WERI-Rb-1 (cell line): ENCODE results near the gene MAS1.

Source experiments
- DNase-seq: peaks from one replicate; pipeline ENCODE4 v3.0.0-alpha.2; 2020
- H3K27ac ChIP-seq: fragments of 250-450 bp; sonication (Bioruptor Pico); 2 replicates; pipeline ENCODE4 v1.5.1; 2020; ENCODE audit warnings: mild to moderate bottlenecking, moderate library complexity
- H3K27me3 ChIP-seq: fragments of 250-450 bp; sonication (Bioruptor Pico); 2 replicates; pipeline ENCODE4 v1.5.1; 2021; ENCODE audit warnings: mild to moderate bottlenecking, low read depth, moderate library complexity; ENCODE audit not compliant: insufficient read depth, severe bottlenecking
- H3K36me3 ChIP-seq: fragments of 250-450 bp; sonication (Bioruptor Pico); 2 replicates; pipeline ENCODE4 v1.5.1; 2020; ENCODE audit warnings: mild to moderate bottlenecking, moderate library complexity
- H3K4me3 ChIP-seq: 2 replicates; pipeline ENCODE4 v1.5.1; 2011; ENCODE audit warnings: low read depth, mild to moderate bottlenecking, control low read depth, low read length
- H3K9me3 ChIP-seq: fragments of 250-450 bp; sonication (Bioruptor Pico); 2 replicates; pipeline ENCODE4 v1.5.1; 2021; ENCODE audit warnings: mild to moderate bottlenecking, moderate library complexity; ENCODE audit not compliant: severe bottlenecking
- CTCF ChIP-seq: IDR thresholded peaks from 2 replicates; pipeline ENCODE4 v1.5.1; 2011; ENCODE audit warnings: low read depth, mild to moderate bottlenecking, control low read depth, inconsistent platforms, low read length

Gene MAS1

GRCh38 chr6:159884720-159885119, 6.1 kb upstream of the MAS1 start:
- H3K4me3 ChIP-seq: no peak overlapping the region
- H3K27me3 ChIP-seq: peaks cover 16% of the 10 kb centered on the region
- no peaks in the 10 kb centered on the region for H3K9me3 ChIP-seq
- H3K36me3 ChIP-seq: no peaks in the 10 kb centered on the region
- TF ChIP-seq CTCF: no peak
- H3K27ac ChIP-seq: no peak overlapping the region
- DNase-seq: no peak

GRCh38 chr6:159886270-159886669, 4.5 kb upstream of the MAS1 start:
- no peak overlapping the region for H3K4me3 ChIP-seq
- no peak for DNase-seq
- TF ChIP-seq CTCF: no peak
- no peaks in the 10 kb centered on the region for H3K36me3 ChIP-seq
- H3K27ac ChIP-seq: no peak overlapping the region
- H3K27me3 ChIP-seq: peaks cover 27% of the 10 kb centered on the region
- no peaks in the 10 kb centered on the region for H3K9me3 ChIP-seq

- DNase-seq: no peak
- Histone ChIP-seq H3K4me3 (no peak overlapping the region), H3K9me3 (no peaks in the 10 kb centered on the region), H3K27ac (no peak overlapping the region), H3K36me3 (no peaks in the 10 kb centered on the region), H3K27me3 (peaks cover 33% of the 10 kb centered on the region)
- no peak for TF ChIP-seq CTCF
Observed at GRCh38 chr6:159887146-159887545, 3.6 kb upstream of the MAS1 start.

- Histone ChIP-seq H3K27me3 (peaks cover 39% of the 10 kb centered on the region), H3K9me3 (no peaks in the 10 kb centered on the region), H3K36me3 (no peaks in the 10 kb centered on the region), H3K27ac (no peak overlapping the region), H3K4me3 (no peak overlapping the region)
- no peak for DNase-seq
- TF ChIP-seq CTCF: no peak
Observed at GRCh38 chr6:159887761-159888160, 3.0 kb upstream of the MAS1 start.

- H3K27ac ChIP-seq: no peak overlapping the region
- no peak for DNase-seq
- H3K27me3 ChIP-seq: peaks cover 47% of the 10 kb centered on the region
- no peak overlapping the region for H3K4me3 ChIP-seq
- TF ChIP-seq CTCF: no peak
- no peaks in the 10 kb centered on the region for H3K9me3 ChIP-seq
- H3K36me3 ChIP-seq: no peaks in the 10 kb centered on the region
Observed at GRCh38 chr6:159890201-159890600, 587 bp upstream of the MAS1 start.

- Histone ChIP-seq H3K27ac (no peak overlapping the region), H3K36me3 (no peaks in the 10 kb centered on the region), H3K27me3 (peaks cover 47% of the 10 kb centered on the region), H3K4me3 (no peak overlapping the region), H3K9me3 (no peaks in the 10 kb centered on the region)
- DNase-seq: peak; percentile 16
- TF ChIP-seq CTCF: no peak
Observed at GRCh38 chr6:159892053-159892452, 1.3 kb downstream of the MAS1 start.
